Right lobe of liver (tissue), 6 donors: ENCODE results near the gene PRPF39. TPM values are rescaled to one million over a fixed set of nuclear protein-coding genes. Genes with fewer than 3 reads are reported as not detected.

ENCODE experiments used
- ATAC-seq, 4 donors: fragments of 200-7000 bp; cut with Tn5 transposase; one replicate each; pipeline ENCODE4 v1.9.1; 2020; ENCODE audit warnings: mild to moderate bottlenecking in 4 of 4, moderate library complexity in 4 of 4
- DNase-seq, 3 donors: peaks; one replicate each; pipeline ENCODE4 v3.0.0-alpha.2; 2020
- H3K27ac ChIP-seq, 3 donors: fragments of 200-600 bp; one replicate each; pipeline ENCODE4 v1.8.0; 2022
- H3K27me3 ChIP-seq, 2 donors: fragments of 200-600 bp; one replicate each; pipeline ENCODE4 v1.8.0; 2022
- H3K36me3 ChIP-seq, 4 donors: fragments of 200-600 bp; sonication (generic) in 1 of 4; one replicate each; pipeline versions ENCODE4 v1.5.1 to v1.8.0; 2017 to 2022; ENCODE audit warnings: control low read depth in 1 of 4
- H3K4me1 ChIP-seq, 4 donors: fragments of 200-600 bp; sonication (generic) in 1 of 4; one replicate each; pipeline versions ENCODE4 v1.5.1 to v1.8.0; 2017 to 2022; ENCODE audit warnings: control low read depth in 1 of 4
- H3K4me3 ChIP-seq, 3 donors: fragments of 200-600 bp; one replicate each; pipeline ENCODE4 v1.8.0; 2022
- H3K9me3 ChIP-seq, 4 donors: fragments of 200-600 bp; sonication (generic) in 1 of 4; one replicate each; pipeline versions ENCODE4 v1.5.1 to v1.8.0; 2017 to 2022; ENCODE audit warnings: control low read depth in 1 of 4
- POLR2A ChIP-seq: fragments of 450-650 bp; IDR thresholded peaks from one replicate; pipeline ENCODE4 v1.6.1; 2017; ENCODE audit warnings: antibody characterized with exemption, mild to moderate bottlenecking
- WGBS: methylation state at CpG from one replicate; pipeline ENCODE4 v1.1.6; 2018; ENCODE audit warnings: low coverage, low lambda C conversion rate; ENCODE audit not compliant: insufficient coverage; ENCODE audit errors: missing lambda C conversion rate; 5-methylcytosine and 5-hydroxymethylcytosine counted together
- intact Hi-C, 2 donors: fragments of 100-400 bp; cut with DNase I; formaldehyde crosslinking; loops; one replicate each; pipeline versions ENCODE4 v1.11.2 to v1.14.1; 2022
- long read RNA-seq: library from polyadenylated mRNA; unstranded; transcript quantifications from one replicate; pipeline ENCODE4 v2.0.0, GENCODE V29; 2019
- total RNA-seq, 6 experiments: library from RNA; depleted of rRNA in 2 of 6; stranded (reverse); fragments of >200 nt in 2 of 6; fragmentation: NEBNext Ultra II Directional in 3 of 6; extraction: Animal tissue kit (Norgen Biotek cat#: 25700) in 3 of 6; gene quantifications; one replicate each; pipeline versions ENCODE4 v1.1.0 to v1.2.4, GENCODE V29; 2016 to 2023
- TF ChIP-seq, protein P1 (sequence below), 4 donors: fragments of 200-600 bp in 3 of 4; fragments of 450-650 bp in 1 of 4; IDR thresholded peaks; one replicate each; pipeline versions ENCODE4 v1.5.1 to v1.8.0; 2016 to 2022; ENCODE audit warnings: antibody characterized with exemption in 4 of 4, mild to moderate bottlenecking in 2 of 4
- donor health status: DM: no; HTN: yes; CAD: no.
- donor health status: DM: no; HTN: no; CAD: no.
- donor health status: DM: no; HTN: no; CAD: no.
- donor health status: DM: no; HTN: yes; CAD: no.
- donor health status: DM: no; HTN: yes; CAD: no.

Gene PRPF39
- total RNA-seq = 10 to 100 TPM in 3 of 6 experiments, 1 to 10 TPM in 3; 7.3 to 15.1 (median 10.4) TPM
- long read RNA-seq = 0 reads

DNA sequence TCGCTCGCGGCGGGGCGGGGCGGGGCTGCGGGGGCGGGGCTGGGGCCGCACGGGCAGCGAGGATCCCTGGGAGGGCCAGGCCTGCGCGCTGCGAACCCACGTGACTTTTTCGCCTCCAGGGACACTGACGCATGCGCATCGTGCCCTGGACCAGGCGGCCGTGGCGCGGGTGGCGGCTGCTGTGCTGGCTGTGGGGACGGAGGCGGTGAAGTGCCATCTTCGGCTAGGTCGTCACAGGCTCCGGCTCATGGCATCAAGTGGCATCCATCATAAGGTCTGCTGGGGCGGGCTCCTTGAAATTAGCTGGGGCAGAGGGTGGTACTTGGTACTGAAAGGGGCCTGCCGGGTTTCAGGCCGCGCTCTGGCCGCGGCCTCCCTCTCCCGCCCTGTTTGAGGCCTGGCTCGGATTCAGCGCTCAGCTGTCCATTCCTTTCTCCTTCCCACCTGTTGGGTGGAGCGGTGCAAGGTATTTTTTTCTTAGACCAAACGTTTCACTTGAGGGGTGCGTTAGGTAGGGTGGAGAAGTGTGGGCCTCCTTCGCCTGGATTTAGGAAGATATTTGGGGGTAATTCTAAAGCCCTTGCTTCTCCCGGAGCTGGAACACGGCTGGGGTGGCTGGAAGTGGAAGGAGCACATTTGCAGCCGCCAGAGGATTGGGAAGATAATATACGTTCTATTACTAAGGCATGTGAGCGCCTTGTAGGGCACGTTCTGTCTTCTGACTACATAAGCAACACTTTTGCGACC, at the start of gene PRPF39:
TSS of gene PRPF39 (plus strand) at position 141 of the 747 bp plus-strand sequence. CDS start 11,124 bp downstream, outside the sequence.
- Histone ChIP-seq H3K36me3 (no peaks in the 10 kb centered on the region), H3K4me1 (peaks cover 0 to 22% (median 0%) of the 10 kb centered on the region in 4 donors), H3K4me3 (peak within 1 kb of the TSS; percentile 73 to 82 (median 73)), H3K27ac (peak within 1 kb of the TSS; percentile 67 to 75 (median 68)), H3K27me3 (no peaks in the 10 kb centered on the region), H3K9me3 (no peaks in the 10 kb centered on the region)
- under 1% methylated on average over 19 of the region's 49 CpGs for WGBS
- TF ChIP-seq, protein P1, sequence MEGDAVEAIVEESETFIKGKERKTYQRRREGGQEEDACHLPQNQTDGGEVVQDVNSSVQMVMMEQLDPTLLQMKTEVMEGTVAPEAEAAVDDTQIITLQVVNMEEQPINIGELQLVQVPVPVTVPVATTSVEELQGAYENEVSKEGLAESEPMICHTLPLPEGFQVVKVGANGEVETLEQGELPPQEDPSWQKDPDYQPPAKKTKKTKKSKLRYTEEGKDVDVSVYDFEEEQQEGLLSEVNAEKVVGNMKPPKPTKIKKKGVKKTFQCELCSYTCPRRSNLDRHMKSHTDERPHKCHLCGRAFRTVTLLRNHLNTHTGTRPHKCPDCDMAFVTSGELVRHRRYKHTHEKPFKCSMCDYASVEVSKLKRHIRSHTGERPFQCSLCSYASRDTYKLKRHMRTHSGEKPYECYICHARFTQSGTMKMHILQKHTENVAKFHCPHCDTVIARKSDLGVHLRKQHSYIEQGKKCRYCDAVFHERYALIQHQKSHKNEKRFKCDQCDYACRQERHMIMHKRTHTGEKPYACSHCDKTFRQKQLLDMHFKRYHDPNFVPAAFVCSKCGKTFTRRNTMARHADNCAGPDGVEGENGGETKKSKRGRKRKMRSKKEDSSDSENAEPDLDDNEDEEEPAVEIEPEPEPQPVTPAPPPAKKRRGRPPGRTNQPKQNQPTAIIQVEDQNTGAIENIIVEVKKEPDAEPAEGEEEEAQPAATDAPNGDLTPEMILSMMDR (IDR thresholded peaks at IDR 0.05) = no peak
- TF ChIP-seq POLR2A = peak; percentile 83
- intact Hi-C loops = no loop called here
- DNase-seq (peak; percentile 95 to 97 (median 97)), ATAC-seq (peak; percentile 98 to 99 (median 98))

DNA sequence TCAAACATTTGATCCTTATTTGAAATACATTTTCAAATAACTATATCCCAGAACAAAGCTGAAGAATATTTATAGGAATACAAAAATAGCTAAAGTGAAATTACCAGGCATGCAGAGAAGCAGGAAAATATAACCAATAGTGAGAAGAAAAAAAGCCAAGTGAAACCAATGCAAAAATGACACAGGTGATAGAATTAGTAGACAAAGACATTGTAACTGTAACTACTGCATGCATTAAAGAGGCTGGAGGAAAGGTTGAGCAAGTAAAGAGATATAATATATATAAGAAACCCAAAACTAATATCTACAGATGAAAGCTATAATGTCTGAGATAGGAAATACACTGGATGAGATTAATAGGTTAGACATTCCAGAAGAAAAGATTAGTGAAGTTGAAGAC, 49.2 kb upstream of the PRPF39 start:
- intact Hi-C loops = no loop called here
- Histone ChIP-seq H3K4me3 (no peak overlapping the region), H3K27ac (no peak overlapping the region), H3K36me3 (peaks cover 0 to 3% (median under 1%) of the 10 kb centered on the region in 4 donors), H3K27me3 (no peaks in the 10 kb centered on the region), H3K9me3 (no peaks in the 10 kb centered on the region), H3K4me1 (no peaks in the 10 kb centered on the region)
- no peak for TF ChIP-seq POLR2A
- TF ChIP-seq, protein P1 (IDR thresholded peaks at IDR 0.05) = no peak
- ATAC-seq = no peak
- no peak for DNase-seq

DNA sequence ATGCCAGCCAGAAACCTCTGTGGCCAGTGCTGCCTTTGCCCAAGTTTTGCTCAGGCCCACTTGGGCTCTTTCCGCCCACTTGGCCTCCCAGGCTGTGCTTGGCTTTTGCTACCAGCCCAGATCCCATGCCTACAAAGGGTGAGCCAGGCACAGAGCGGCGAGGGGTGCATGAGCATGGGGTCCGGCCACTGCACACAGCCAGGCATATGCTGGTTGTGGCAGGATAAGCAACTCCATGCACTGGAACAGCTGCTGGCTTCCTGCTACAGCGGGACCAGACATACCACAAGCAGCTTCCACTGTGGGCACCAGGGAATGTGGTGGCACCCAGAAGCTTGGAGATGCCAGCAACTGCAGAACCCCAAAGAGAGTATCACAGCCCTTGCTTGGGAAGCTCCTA, 45.7 kb upstream of the PRPF39 start:
- Histone ChIP-seq H3K36me3 (peaks cover 0 to 2% (median 0%) of the 10 kb centered on the region in 4 donors), H3K4me1 (no peaks in the 10 kb centered on the region), H3K9me3 (no peaks in the 10 kb centered on the region), H3K27me3 (no peaks in the 10 kb centered on the region), H3K27ac (no peak overlapping the region), H3K4me3 (no peak overlapping the region)
- intact Hi-C loops = no loop called here
- TF ChIP-seq POLR2A = no peak
- TF ChIP-seq, protein P1 (IDR thresholded peaks at IDR 0.05) = no peak
- ATAC-seq (peak in 1 of 4 donors; percentile 22), DNase-seq (no peak)
- WGBS = no CpG with 5 or more reads among the region's 5 CpGs

DNA sequence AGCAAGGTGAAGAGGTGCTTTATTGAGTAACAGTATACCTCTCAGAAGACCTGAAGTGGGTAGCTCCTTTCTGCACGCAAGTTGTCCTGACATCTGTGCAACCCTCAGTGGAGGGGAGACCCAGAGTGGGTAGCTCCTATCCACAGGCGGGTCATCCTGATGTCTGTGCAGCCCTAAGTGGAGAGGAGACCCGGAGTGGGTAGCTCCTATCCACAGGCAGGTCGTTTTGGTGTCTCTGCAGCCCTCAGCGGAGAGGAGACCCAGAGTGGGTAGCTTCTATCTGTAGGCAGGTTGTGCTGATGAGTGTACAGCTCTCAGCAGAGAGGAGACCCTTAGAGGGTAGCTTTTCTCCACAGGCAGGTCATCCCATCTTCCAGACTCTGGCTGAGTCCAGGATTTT, 45.1 kb upstream of the PRPF39 start:
- no CpG with 5 or more reads among the region's 5 CpGs for WGBS
- ATAC-seq (no peak), DNase-seq (no peak)
- H3K27ac ChIP-seq = no peak overlapping the region
- no peak overlapping the region for H3K4me3 ChIP-seq
- TF ChIP-seq POLR2A = no peak
- TF ChIP-seq, protein P1 (IDR thresholded peaks at IDR 0.05) = no peak
- intact Hi-C loops = no loop called here
- H3K9me3 ChIP-seq = no peaks in the 10 kb centered on the region
- no peaks in the 10 kb centered on the region for H3K4me1 ChIP-seq
- peaks cover 0 to 2% (median 0%) of the 10 kb centered on the region in 4 donors for H3K36me3 ChIP-seq
- no peaks in the 10 kb centered on the region for H3K27me3 ChIP-seq
